Measurements from ENCODE around the gene DDX31.
A peak's percentile ranks its signal among the peaks of the same experiment; 100 is the strongest.

Gene DDX31

GRCh38 chr9:132546148-132547051 is 123.4 kb downstream of the DDX31 start:
- peak; percentile 16 for DNase-seq (ENCODE audit: low read depth)

DNA sequence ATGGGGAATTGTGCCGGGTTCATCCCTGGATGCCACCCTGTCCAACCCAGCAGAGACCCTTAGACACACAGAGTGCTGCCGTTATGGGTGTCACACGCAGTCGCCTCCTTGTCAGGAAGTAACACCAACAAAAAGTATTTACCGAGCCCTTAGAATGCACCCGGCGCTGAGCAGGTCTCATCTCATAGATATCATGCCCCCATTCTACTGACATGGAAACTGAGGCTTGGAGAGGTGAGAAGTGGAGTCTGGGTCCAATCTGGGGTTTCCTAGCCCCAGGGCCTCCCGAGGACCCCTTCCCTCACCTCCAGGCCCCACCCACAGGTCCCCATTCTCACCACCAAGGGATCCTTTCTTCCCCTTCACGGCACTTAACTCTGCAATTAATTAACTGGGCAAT is 124.2 kb downstream of the DDX31 start:
- DNase-seq (ENCODE audit: low read depth): no peak

GRCh38 chr9:132543960-132544359 is 125.8 kb downstream of the DDX31 start:
- DNase-seq (ENCODE audit: low read depth): no peak

DNA sequence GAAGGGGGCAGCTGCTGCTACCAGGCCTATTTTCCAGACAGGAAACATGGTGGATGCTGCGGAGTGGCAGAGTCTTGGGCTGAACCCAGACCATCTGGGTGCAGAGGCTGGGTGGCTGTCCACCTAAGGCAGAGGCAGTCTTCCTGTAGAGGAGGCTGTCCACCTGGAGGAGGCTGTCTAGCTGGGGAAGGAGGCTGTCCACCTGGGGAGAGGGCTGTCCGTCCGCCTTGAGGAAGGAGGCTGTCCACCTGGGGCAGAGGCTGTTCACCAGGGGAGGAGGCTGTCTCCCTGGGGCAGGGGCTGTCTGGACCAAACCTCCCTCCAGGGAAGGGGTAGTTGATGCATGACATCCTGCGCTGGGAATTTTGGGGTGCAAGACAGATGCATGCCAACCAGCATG is 126.5 kb downstream of the DDX31 start:
- no peak for DNase-seq (ENCODE audit: low read depth)

All from amniotic epithelial cell (primary cell).